GM12878 (cell line): ENCODE measurements around the gene MYO1D. TPM values are rescaled to one million over a fixed set of nuclear protein-coding genes. Genes with fewer than 3 reads are reported as not detected.

Experiments
- ATAC-seq: fragments of 200-7000 bp; cut with Tn5 transposase; 3 replicates; pipeline ENCODE4 v1.9.1; 2020; ENCODE audit warnings: mild to moderate bottlenecking, moderate library complexity
- BruUV-seq: library from RNA; stranded (reverse); fragments of 400-500 nt; replicated peaks from 2 replicates; lab custom pipeline; 2021; lab: Mats Ljungman, UMichigan
- CTCF ChIA-PET: fragments of 300-600 bp; sonication (Branson Sonifier 250); formaldehyde crosslinking; extraction: SDS; loops from one replicate; lab custom pipeline; 2021; ENCODE audit warnings: inconsistent platforms; lab: Yijun Ruan, JAX
- POLR2A ChIA-PET: fragments of 350-600 bp; formaldehyde crosslinking; extraction: SDS; loops from one replicate; lab custom pipeline; 2021; ENCODE audit warnings: inconsistent platforms; lab: Charles Lee
- RAD21 ChIA-PET: fragments of 300-600 bp; sonication (Branson Sonifier 250); formaldehyde crosslinking; loops from one replicate; lab custom pipeline; 2023; ENCODE audit warnings: antibody characterized with exemption; ENCODE audit not compliant: unreplicated experiment; lab: Charles Lee
- SMC1A ChIA-PET: fragments of 300-600 bp; sonication (Branson Sonifier 250); formaldehyde crosslinking; loops from one replicate; lab custom pipeline; 2023; ENCODE audit not compliant: unreplicated experiment, uncharacterized antibody; lab: Charles Lee
- DNase-seq: peaks from one replicate; pipeline ENCODE4 v3.0.0-alpha.2; 2011; ENCODE audit warnings: low read depth, low spot score
- FAIRE-seq: peaks from 3 replicates; lab custom pipeline; 2011; peaks lifted over from hg19 to GRCh38; lab: Jason Lieb, UNC
- H2AFZ ChIP-seq: 2 replicates; pipeline ENCODE4 v1.6.0; 2011; ENCODE audit warnings: low read depth, low read length, control low read depth; ENCODE audit not compliant: control insufficient read depth
- H3K27ac ChIP-seq: 2 replicates; pipeline ENCODE4 v1.5.1; 2011; ENCODE audit warnings: control low read depth; ENCODE audit not compliant: control insufficient read depth, insufficient read depth
- H3K27me3 ChIP-seq, 2 experiments: replicated peaks in 1 of 2; 2 replicates each; pipeline versions ENCODE4 v1.6.0 to v1.6.1; 2011; ENCODE audit warnings: low read length in 1 of 2; ENCODE audit not compliant: control insufficient read depth in 2 of 2, insufficient read depth in 2 of 2
- H3K36me3 ChIP-seq, 2 experiments: 2 replicates each; pipeline ENCODE4 v1.5.1; 2011; ENCODE audit warnings: low read length in 1 of 2; ENCODE audit not compliant: control insufficient read depth in 2 of 2, insufficient read depth in 2 of 2
- H3K4me1 ChIP-seq: 2 replicates; pipeline ENCODE4 v1.6.1; 2011; ENCODE audit warnings: mild to moderate bottlenecking, low read length, moderate library complexity, mixed read lengths; ENCODE audit not compliant: control insufficient read depth, insufficient read depth
- H3K4me2 ChIP-seq: 2 replicates; pipeline ENCODE4 v1.6.0; 2011; ENCODE audit warnings: control low read depth; ENCODE audit not compliant: control insufficient read depth, insufficient read depth
- H3K4me3 ChIP-seq: fragments of 200-600 bp; sonication (generic); 2 replicates; pipeline ENCODE4 v1.5.1; 2016
- H3K79me2 ChIP-seq: 2 replicates; pipeline ENCODE4 v1.6.0; 2011; ENCODE audit warnings: low read length; ENCODE audit not compliant: control insufficient read depth, insufficient read depth
- H3K9ac ChIP-seq: 2 replicates; pipeline ENCODE4 v1.8.0; 2011; ENCODE audit warnings: low read length, control low read depth, mixed read lengths; ENCODE audit not compliant: control insufficient read depth, insufficient read depth
- H3K9me3 ChIP-seq: replicated peaks from 3 replicates; pipeline ENCODE4 v1.5.1; 2011; ENCODE audit warnings: mild to moderate bottlenecking, low read length; ENCODE audit not compliant: control insufficient read depth, insufficient read depth
- H4K20me1 ChIP-seq: 2 replicates; pipeline ENCODE4 v1.6.0; 2011; ENCODE audit not compliant: control insufficient read depth, insufficient read depth
- BHLHE40 ChIP-seq, 2 experiments: fragments of 450-650 bp in 1 of 2; IDR thresholded peaks; 2 replicates each; pipeline ENCODE4 v1.6.1; 2011 to 2017; ENCODE audit warnings: low read depth in 2 of 2, borderline replicate concordance in 1 of 2, improper control_type of control experiment in 1 of 2, low read length in 1 of 2, mild to moderate bottlenecking in 1 of 2
- BRCA1 ChIP-seq: IDR thresholded peaks from 2 replicates; pipeline ENCODE4 v1.6.1; 2011; ENCODE audit warnings: low read depth, low read length, improper control_type of control experiment
- DPF2 ChIP-seq: fragments of 450-650 bp; IDR thresholded peaks from 2 replicates; pipeline ENCODE4 v1.6.1; 2017; ENCODE audit warnings: mild to moderate bottlenecking
- HCFC1 ChIP-seq: fragments of 150-350 bp; IDR thresholded peaks from 2 replicates; pipeline ENCODE4 v1.6.1; 2014; ENCODE audit warnings: low read length
- HDAC2 ChIP-seq: fragments of 200-600 bp; sonication (generic); IDR thresholded peaks from 2 replicates; pipeline ENCODE4 v1.6.1; 2017
- IKZF2 ChIP-seq, 2 experiments: fragments of 450-650 bp; IDR thresholded peaks; 2 replicates each; pipeline ENCODE4 v1.6.1; 2017; ENCODE audit warnings: mild to moderate bottlenecking in 2 of 2, moderate library complexity in 2 of 2
- MXI1 ChIP-seq: fragments of 150-350 bp; IDR thresholded peaks from 2 replicates; pipeline ENCODE4 v1.6.1; 2011; ENCODE audit warnings: low read depth, mild to moderate bottlenecking, inconsistent platforms, low read length, improper control_type of control experiment
- NBN ChIP-seq: fragments of 450-650 bp; IDR thresholded peaks from 2 replicates; pipeline ENCODE4 v1.6.1; 2016
- NFYB ChIP-seq: IDR thresholded peaks from 2 replicates; pipeline ENCODE4 v1.6.1; 2011; ENCODE audit warnings: low read depth, mild to moderate bottlenecking, low read length, improper control_type of control experiment, moderate library complexity; ENCODE audit not compliant: insufficient read depth
- NR2F1 ChIP-seq: fragments of 450-650 bp; conservative IDR thresholded peaks from 2 replicates; pipeline ENCODE4 v1.6.1; 2017; ENCODE audit warnings: mild to moderate bottlenecking
- POLR2A ChIP-seq: IDR thresholded peaks from 2 replicates; pipeline ENCODE4 v1.6.1; 2011; ENCODE audit warnings: low read depth, mild to moderate bottlenecking, low read length
- RUNX3 ChIP-seq: IDR thresholded peaks from 2 replicates; pipeline ENCODE4 v1.6.1; 2012; ENCODE audit warnings: low read length, inconsistent platforms
- SIX5 ChIP-seq: IDR thresholded peaks from 2 replicates; pipeline ENCODE4 v1.6.1; 2011; ENCODE audit warnings: mild to moderate bottlenecking, low read depth, low read length, moderate library complexity; ENCODE audit not compliant: severe bottlenecking
- SMAD5 ChIP-seq: IDR thresholded peaks from 2 replicates; pipeline ENCODE4 v1.6.1; 2016; ENCODE audit warnings: antibody characterized with exemption, low read depth
- TAF1 ChIP-seq: IDR thresholded peaks from 2 replicates; pipeline ENCODE4 v1.6.1; 2011; ENCODE audit warnings: mild to moderate bottlenecking, low read depth, low read length, borderline replicate concordance
- TCF3 ChIP-seq: IDR thresholded peaks from 2 replicates; pipeline ENCODE4 v1.6.1; 2012; ENCODE audit warnings: low read depth, mild to moderate bottlenecking, low read length, borderline replicate concordance; ENCODE audit not compliant: insufficient read depth
- WGBS: methylation state at CpG from one replicate; pipeline ENCODE4 v1.1.6; 2016; ENCODE audit warnings: low lambda C conversion rate; ENCODE audit not compliant: insufficient replicate concordance, insufficient coverage; ENCODE audit errors: missing lambda C conversion rate; 5-methylcytosine and 5-hydroxymethylcytosine counted together
- in situ Hi-C: fragments of 300-500 bp; cut with MboI; formaldehyde crosslinking; loops from 9 replicates; pipeline ENCODE4 v1.14.3; 2018; ENCODE audit warnings: mixed read lengths
- intact Hi-C: fragments of 100-400 bp; cut with micrococcal nuclease; formaldehyde crosslinking; loops from one replicate; pipeline ENCODE4 v1.14.2; 2022; ENCODE audit not compliant: unreplicated experiment
- polyA plus RNA-seq, 11 experiments: library from polyadenylated mRNA; depleted of rRNA in 4 of 11; unstranded in 6 of 11; stranded (reverse) in 5 of 11; fragments of >200 nt; fragmentation: Nextera tagmentation in 4 of 11; fragmentation: Illumina TruSeq in 1 of 11; extraction: Ambion mirVana in 4 of 11; extraction: Trizol in 1 of 11; gene quantifications; 1 replicate in 1 of 11; 2 replicates in 10 of 11; pipeline versions ENCODE4 v1.2.1 to v1.2.3, GENCODE V29; 2011 to 2016; ENCODE audit warnings: inconsistent platforms in 2 of 11, missing spikeins in 2 of 11, low read depth in 1 of 11
- total RNA-seq, 4 experiments: library from RNA; depleted of rRNA in 3 of 4; stranded (reverse); fragments of >200 nt in 3 of 4; fragmentation: Illumina TruSeq in 1 of 4; extraction: Trizol in 1 of 4; gene quantifications; 2 replicates each; pipeline versions ENCODE4 v1.2.1 to v1.2.3, GENCODE V29; 2013 to 2021
- TF ChIP-seq, protein P1 (sequence below): fragments of 450-650 bp; IDR thresholded peaks from 2 replicates; pipeline ENCODE4 v1.6.1; 2017; ENCODE audit warnings: mild to moderate bottlenecking, moderate library complexity
- TF ChIP-seq, protein P2 (sequence below): IDR thresholded peaks from 2 replicates; pipeline ENCODE4 v1.6.1; 2011; ENCODE audit warnings: borderline replicate concordance, low read depth, mild to moderate bottlenecking, moderate library complexity, mixed read lengths, low read length; ENCODE audit not compliant: insufficient read depth; ENCODE audit errors: extremely low read length

The MYO1D gene
- total and polyA plus RNA-seq, 10 of the 15 experiments (the other 5 are each of a cell fraction or from before 2014, with no cell fraction given) = 1.8 to 37.7 (median 25.4) TPM

DNA sequence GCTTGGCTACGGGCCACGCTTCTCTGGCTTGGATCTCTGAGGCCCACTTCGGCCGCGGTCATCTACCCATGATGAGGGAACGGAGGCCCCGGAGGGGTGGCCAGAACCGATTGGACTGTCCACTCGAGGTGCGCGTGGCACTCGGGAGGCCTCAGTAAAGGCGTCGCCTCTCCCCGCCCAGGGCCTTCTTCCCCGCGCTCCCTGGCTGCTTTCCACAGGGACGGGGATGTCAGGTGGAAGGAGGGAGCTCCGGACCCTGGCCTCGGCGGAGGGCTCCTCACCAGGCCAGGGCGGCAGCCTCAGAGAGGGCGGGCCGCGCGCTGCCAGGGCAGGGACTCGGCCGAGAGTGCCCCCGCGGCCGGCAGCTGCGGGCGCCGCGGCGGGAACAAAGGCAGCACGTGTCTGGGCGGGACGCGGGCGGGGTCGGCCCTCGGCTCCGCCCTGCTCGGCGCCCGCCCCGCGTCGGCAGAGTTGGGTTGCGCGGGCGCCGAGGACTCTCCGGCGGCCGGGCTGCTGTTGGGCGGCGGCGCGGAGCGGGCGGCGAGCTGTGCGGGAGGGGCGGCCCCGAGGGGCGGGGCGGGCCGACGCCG, 390.7 kb downstream of the MYO1D start:
- H3K9me3 ChIP-seq = no peaks in the 10 kb centered on the region
- no TSS peak for BruUV-seq
- 0 out of 2 replicates have a peak overlapping the region, but pooled peaks have one; percentile 33 for H3K27ac ChIP-seq
- SMC1A ChIA-PET = interaction anchor here (0.9 to 11.9 kb wide), 15 partner anchors 17 to 391 kb away, joined by 3 to 286 read pairs (median 5); partner anchors contain the start of gene MYO1D
- peaks cover 12 to 16% of the 10 kb centered on the region in 2 experiments; a peak in 3 of 4 replicates for H3K36me3 ChIP-seq
- in situ Hi-C loops = no loop called here
- intact Hi-C loops = loop anchor here (2.0 kb wide), 1 partner anchor 73 kb away; no protein-coding TSS in a partner anchor
- H4K20me1 ChIP-seq = no peaks in the 10 kb centered on the region
- H3K4me1 ChIP-seq = peaks cover 11% of the 10 kb centered on the region
- POLR2A ChIA-PET = interaction anchor here (0.6 to 12.5 kb wide), 7 partner anchors 22 to 268 kb away, joined by 3 to 308 read pairs (median 3); no protein-coding TSS in a partner anchor
- DNase-seq (no peak), ATAC-seq (peak; percentile 62), FAIRE-seq (no peak)
- H3K79me2 ChIP-seq = peaks cover 39% of the 10 kb centered on the region
- H2AFZ ChIP-seq = peak overlapping the region; percentile 71
- no peaks in the 10 kb centered on the region for H3K27me3 ChIP-seq
- RAD21 ChIA-PET = interaction anchor here (0.5 to 16.4 kb wide), 11 partner anchors 18 to 391 kb away, joined by 3 to 543 read pairs (median 19); partner anchors contain the start of gene MYO1D
- H3K9ac ChIP-seq = peak overlapping the region; percentile 54; the same call in 1 of the 2 replicates
- peak overlapping the region; percentile 62 for H3K4me2 ChIP-seq
- CTCF ChIA-PET = interaction anchor here (1.0 to 9.5 kb wide), 10 partner anchors 22 to 391 kb away, joined by 3 to 132 read pairs (median 28); partner anchors contain the start of genes MYO1D and PSMD11
- WGBS = 44% methylated on average over 32 of the region's 72 CpGs
- peak overlapping the region; percentile 28; the same call in 1 of the 2 replicates for H3K4me3 ChIP-seq
- peak; percentile 1; the same call in 1 of the 2 replicates for TF ChIP-seq RUNX3
- TF ChIP-seq BHLHE40 (IDR thresholded peaks at IDR 0.05; ENCODE audit: borderline replicate concordance in 1 of 2, low read depth in 2 of 2, low read length in 1 of 2) = peak; percentile 97 to 99
- TF ChIP-seq, protein P1, sequence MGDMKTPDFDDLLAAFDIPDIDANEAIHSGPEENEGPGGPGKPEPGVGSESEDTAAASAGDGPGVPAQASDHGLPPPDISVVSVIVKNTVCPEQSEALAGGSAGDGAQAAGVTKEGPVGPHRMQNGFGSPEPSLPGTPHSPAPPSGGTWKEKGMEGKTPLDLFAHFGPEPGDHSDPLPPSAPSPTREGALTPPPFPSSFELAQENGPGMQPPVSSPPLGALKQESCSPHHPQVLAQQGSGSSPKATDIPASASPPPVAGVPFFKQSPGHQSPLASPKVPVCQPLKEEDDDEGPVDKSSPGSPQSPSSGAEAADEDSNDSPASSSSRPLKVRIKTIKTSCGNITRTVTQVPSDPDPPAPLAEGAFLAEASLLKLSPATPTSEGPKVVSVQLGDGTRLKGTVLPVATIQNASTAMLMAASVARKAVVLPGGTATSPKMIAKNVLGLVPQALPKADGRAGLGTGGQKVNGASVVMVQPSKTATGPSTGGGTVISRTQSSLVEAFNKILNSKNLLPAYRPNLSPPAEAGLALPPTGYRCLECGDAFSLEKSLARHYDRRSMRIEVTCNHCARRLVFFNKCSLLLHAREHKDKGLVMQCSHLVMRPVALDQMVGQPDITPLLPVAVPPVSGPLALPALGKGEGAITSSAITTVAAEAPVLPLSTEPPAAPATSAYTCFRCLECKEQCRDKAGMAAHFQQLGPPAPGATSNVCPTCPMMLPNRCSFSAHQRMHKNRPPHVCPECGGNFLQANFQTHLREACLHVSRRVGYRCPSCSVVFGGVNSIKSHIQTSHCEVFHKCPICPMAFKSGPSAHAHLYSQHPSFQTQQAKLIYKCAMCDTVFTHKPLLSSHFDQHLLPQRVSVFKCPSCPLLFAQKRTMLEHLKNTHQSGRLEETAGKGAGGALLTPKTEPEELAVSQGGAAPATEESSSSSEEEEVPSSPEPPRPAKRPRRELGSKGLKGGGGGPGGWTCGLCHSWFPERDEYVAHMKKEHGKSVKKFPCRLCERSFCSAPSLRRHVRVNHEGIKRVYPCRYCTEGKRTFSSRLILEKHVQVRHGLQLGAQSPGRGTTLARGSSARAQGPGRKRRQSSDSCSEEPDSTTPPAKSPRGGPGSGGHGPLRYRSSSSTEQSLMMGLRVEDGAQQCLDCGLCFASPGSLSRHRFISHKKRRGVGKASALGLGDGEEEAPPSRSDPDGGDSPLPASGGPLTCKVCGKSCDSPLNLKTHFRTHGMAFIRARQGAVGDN = peak; percentile 59
- no peak for TF ChIP-seq SIX5
- TF ChIP-seq IKZF2 (IDR thresholded peaks at IDR 0.05) = no peak
- TF ChIP-seq POLR2A = peak; percentile 32; the same call in 1 of the 2 replicates
- no peak for TF ChIP-seq BRCA1
- no peak for TF ChIP-seq HDAC2
- no peak for TF ChIP-seq SMAD5
- no peak for TF ChIP-seq HCFC1
- TF ChIP-seq NR2F1 = peak; percentile 49; the same call in 1 of the 2 replicates
- no peak for TF ChIP-seq NFYB
- no peak for TF ChIP-seq NBN
- TF ChIP-seq MXI1 = peak; percentile 55; the same call in 1 of the 2 replicates
- TF ChIP-seq TAF1 = peak; percentile 64; the same call in 1 of the 2 replicates
- TF ChIP-seq, protein P2, sequence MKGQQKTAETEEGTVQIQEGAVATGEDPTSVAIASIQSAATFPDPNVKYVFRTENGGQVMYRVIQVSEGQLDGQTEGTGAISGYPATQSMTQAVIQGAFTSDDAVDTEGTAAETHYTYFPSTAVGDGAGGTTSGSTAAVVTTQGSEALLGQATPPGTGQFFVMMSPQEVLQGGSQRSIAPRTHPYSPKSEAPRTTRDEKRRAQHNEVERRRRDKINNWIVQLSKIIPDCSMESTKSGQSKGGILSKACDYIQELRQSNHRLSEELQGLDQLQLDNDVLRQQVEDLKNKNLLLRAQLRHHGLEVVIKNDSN = peak; percentile 74
- peak; percentile 56; the same call in 1 of the 2 replicates for TF ChIP-seq TCF3
- 0 out of 2 replicates have a peak, but pooled peaks have one; percentile 44 for TF ChIP-seq DPF2
